ENCODE measurements around the gene SHMT2.

DNA sequence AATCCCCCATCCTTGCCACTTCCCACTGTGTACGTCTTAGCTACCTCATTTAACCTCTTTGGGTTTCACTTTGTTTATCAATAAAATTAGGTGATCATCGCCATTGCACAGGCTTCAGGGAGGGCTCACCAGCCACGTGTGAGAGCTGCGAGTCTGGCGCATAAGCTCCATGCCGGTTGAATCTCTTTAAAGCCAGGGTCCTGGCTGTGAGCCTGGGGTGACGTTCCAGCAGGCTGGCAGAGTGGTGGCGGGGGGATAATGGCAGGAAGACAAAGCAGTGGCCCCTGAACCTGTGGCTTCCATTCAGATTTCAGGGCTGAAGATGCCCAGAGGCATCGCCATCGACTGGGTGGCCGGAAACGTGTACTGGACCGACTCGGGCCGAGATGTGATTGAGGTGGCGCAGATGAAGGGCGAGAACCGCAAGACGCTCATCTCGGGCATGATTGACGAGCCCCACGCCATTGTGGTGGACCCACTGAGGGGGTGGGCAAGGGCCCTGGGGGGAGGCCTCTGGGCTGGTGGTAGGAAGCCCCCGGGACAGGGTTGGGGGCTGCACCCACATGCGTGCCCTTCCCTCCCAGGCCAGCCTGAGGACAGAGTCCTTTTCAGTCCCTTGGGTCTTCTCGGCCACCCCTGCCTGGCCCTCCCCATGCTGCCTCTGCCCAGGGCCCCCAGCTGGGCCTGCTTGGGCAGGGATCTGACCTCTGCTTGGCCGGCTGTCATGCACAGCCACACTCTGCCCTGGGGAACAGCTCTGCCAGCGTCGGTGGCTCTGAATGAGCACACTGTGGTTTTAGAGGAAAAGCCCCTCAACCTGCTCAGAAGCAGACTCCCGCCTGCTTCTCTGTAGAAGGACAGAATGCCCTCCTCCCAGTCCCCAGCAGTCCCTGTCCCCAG lies 21.5 kb upstream of the SHMT2 start:
- TF ChIP-seq, protein P1, sequence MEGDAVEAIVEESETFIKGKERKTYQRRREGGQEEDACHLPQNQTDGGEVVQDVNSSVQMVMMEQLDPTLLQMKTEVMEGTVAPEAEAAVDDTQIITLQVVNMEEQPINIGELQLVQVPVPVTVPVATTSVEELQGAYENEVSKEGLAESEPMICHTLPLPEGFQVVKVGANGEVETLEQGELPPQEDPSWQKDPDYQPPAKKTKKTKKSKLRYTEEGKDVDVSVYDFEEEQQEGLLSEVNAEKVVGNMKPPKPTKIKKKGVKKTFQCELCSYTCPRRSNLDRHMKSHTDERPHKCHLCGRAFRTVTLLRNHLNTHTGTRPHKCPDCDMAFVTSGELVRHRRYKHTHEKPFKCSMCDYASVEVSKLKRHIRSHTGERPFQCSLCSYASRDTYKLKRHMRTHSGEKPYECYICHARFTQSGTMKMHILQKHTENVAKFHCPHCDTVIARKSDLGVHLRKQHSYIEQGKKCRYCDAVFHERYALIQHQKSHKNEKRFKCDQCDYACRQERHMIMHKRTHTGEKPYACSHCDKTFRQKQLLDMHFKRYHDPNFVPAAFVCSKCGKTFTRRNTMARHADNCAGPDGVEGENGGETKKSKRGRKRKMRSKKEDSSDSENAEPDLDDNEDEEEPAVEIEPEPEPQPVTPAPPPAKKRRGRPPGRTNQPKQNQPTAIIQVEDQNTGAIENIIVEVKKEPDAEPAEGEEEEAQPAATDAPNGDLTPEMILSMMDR (IDR thresholded peaks at IDR 0.05) = no peak
- TF ChIP-seq EZH2 (IDR thresholded peaks at IDR 0.05) (no peak), EZH2phosphoT487 (IDR thresholded peaks at IDR 0.05) (no peak)
